Measurements from ENCODE around the gene SUPT3H.

DNA sequence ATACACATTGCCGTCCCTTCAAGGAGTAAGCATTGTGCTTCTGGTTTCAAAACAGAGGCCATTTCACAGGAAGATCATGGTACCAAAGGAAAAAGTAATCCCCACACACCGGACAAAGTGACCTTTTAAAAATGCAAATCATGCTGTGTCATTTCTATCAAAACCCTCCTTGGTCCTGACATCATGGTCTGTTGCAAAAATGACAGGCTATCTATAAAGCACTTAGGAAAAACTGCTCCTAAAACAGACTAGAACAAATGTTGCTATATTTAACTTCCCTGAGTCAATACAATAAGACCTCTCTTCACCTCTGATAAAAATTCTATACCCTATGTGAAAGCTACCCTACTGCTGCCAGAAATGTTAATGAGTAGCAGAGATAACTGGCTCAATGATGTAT lies 403.2 kb downstream of the SUPT3H start:
- no peak for TF ChIP-seq EZH2 (IDR thresholded peaks at IDR 0.05)
- TF ChIP-seq POLR2AphosphoS5 (IDR thresholded peaks at IDR 0.05; ENCODE audit: borderline replicate concordance, low read depth, low read length) = no peak

Data from SK-N-MC (cell line).